Prostate gland (tissue), 2 donors: Measurements from ENCODE around the gene NOD2.

ENCODE experiments used
- CTCF ChIP-seq, 4 experiments: fragments of 200-600 bp in 2 of 4; fragments of 450-650 bp in 2 of 4; sonication (generic) in 2 of 4; IDR thresholded peaks; 1 replicate in 3 of 4; 2 replicates in 1 of 4; pipeline ENCODE4 v1.5.1; 2016 to 2019; ENCODE audit warnings: antibody characterized with exemption in 4 of 4, mild to moderate bottlenecking in 2 of 4, moderate library complexity in 2 of 4
- POLR2A ChIP-seq: fragments of 450-650 bp; IDR thresholded peaks from one replicate; pipeline ENCODE4 v1.6.1; 2016; ENCODE audit warnings: antibody characterized with exemption, mild to moderate bottlenecking

- TF ChIP-seq CTCF (IDR thresholded peaks at IDR 0.05) (no peak), POLR2A (no peak)
These were observed 88.1 kb downstream of the NOD2 start for GRCh38 chr16:50781518-50781917.
